Heart left ventricle (tissue), 16 donors: ENCODE results near the gene KATNBL1. TPM values are rescaled to one million over a fixed set of nuclear protein-coding genes. Genes with fewer than 3 reads are reported as not detected.
"Not testable (repeated sequence)": the region's sequence is repeated elsewhere in the genome, so short reads cannot be mapped to it uniquely, and the experiment has no call there.

Experiments used
- ATAC-seq, 4 donors: fragments of 200-7000 bp; cut with Tn5 transposase; one replicate each; pipeline ENCODE4 v1.9.1; 2020 to 2022; ENCODE audit warnings: moderate library complexity in 4 of 4, mild to moderate bottlenecking in 3 of 4, moderate number of reproducible peaks in 1 of 4
- DNase-seq, 5 donors: peaks; one replicate each; pipeline ENCODE4 v3.0.0-alpha.2; 2020
- H3K27ac ChIP-seq, 12 donors: fragments of 200-600 bp; sonication (generic) in 4 of 12; one replicate each; pipeline versions ENCODE4 v1.5.0 to v1.8.0; 2016 to 2022; ENCODE audit warnings: mild to moderate bottlenecking in 2 of 12
- H3K27me3 ChIP-seq, 9 donors: fragments of 200-600 bp; sonication (generic) in 2 of 9; one replicate each; pipeline versions ENCODE4 v1.5.1 to v1.8.0; 2016 to 2022; ENCODE audit warnings: mild to moderate bottlenecking in 3 of 9
- H3K36me3 ChIP-seq, 9 donors: fragments of 200-600 bp; sonication (generic) in 2 of 9; one replicate each; pipeline versions ENCODE4 v1.5.0 to v1.8.0; 2018 to 2022; ENCODE audit warnings: mild to moderate bottlenecking in 2 of 9
- H3K4me1 ChIP-seq, 12 donors: fragments of 200-600 bp; sonication (generic) in 4 of 12; one replicate each; pipeline versions ENCODE4 v1.5.0 to v1.8.0; 2016 to 2022; ENCODE audit warnings: mild to moderate bottlenecking in 3 of 12
- H3K4me3 ChIP-seq, 12 donors: fragments of 200-600 bp; sonication (generic) in 4 of 12; one replicate each; pipeline versions ENCODE4 v1.5.0 to v1.8.0; 2017 to 2022; ENCODE audit warnings: mild to moderate bottlenecking in 9 of 12, moderate library complexity in 4 of 12
- H3K9me3 ChIP-seq, 12 donors: fragments of 200-600 bp; sonication (generic) in 4 of 12; one replicate each; pipeline versions ENCODE4 v1.5.0 to v1.8.0; 2016 to 2022; ENCODE audit warnings: mild to moderate bottlenecking in 1 of 12
- CTCF ChIP-seq, 12 donors: fragments of 200-600 bp; sonication (generic) in 4 of 12; IDR thresholded peaks; one replicate each; pipeline versions ENCODE4 v1.5.0 to v1.8.0; 2018 to 2022; ENCODE audit warnings: antibody characterized with exemption in 12 of 12, mild to moderate bottlenecking in 5 of 12
- POLR2A ChIP-seq, 2 donors: fragments of 450-650 bp; IDR thresholded peaks; one replicate each; pipeline ENCODE4 v1.6.1; 2017; ENCODE audit warnings: antibody characterized with exemption in 2 of 2, mild to moderate bottlenecking in 2 of 2, moderate library complexity in 2 of 2
- WGBS, 4 donors: extraction: QIAGEN DNeasy Blood & Tissue Kit in 2 of 4; methylation state at CpG; one replicate each; pipeline versions ENCODE4 v1.1.5 to v1.1.7; 2013 to 2018; 5-methylcytosine and 5-hydroxymethylcytosine counted together
- intact Hi-C, 10 donors: fragments of 100-400 bp; cut with DNase I; formaldehyde crosslinking; loops; one replicate each; pipeline versions ENCODE4 v1.11.1 to v1.14.2; 2022
- polyA plus RNA-seq, 2 donors: library from polyadenylated mRNA; stranded (reverse); fragments of 200-250 nt; gene quantifications; one replicate each; pipeline ENCODE4 v1.2.3, GENCODE V29; 2013
- total RNA-seq, 9 donors: library from RNA; depleted of rRNA in 2 of 9; stranded (reverse); fragments of >200 nt in 2 of 9; fragmentation: NEBNext Ultra II Directional in 3 of 9; extraction: Animal tissue kit (Norgen Biotek cat#: 25700) in 3 of 9; gene quantifications; one replicate each; pipeline versions ENCODE4 v1.1.0 to v1.2.4, GENCODE V29; 2016 to 2023
- donor health status: ischemic (EF 13 %, LVEDD 7.1; RV severe dilation, severe dysfunction).
- donor health status: healthy with polysubstance abuse.
- donor health status: DM: no; HTN: yes; CAD: no.
- donor health status: DM: no; HTN: no; CAD: no.
- donor health status: ischemic (EF 25% LVEDD 6.9; RV normal size, moderate dysfunction).
- donor health status: ischemic (EF 25% LVEDD 5.7; RV mildly dilated, moderate dysfunction).
- donor health status: healthy.
- donor health status: DM: yes; HTN: yes; CAD: no.
- donor health status: ischemic (EF 35%, LVEDD 5.7; RV mildly dilated, moderate dysfunction).
- donor health status: nonischemic (EF 11% LVEDD 7.7; RV severe dilation, severe dysfunction).
- donor health status: DM: yes; HTN: yes; CAD: no.
- donor health status: PGD.
- donor health status: ischemic (EF 29% LVEDD 5.4; RV normal size, mild dysfunction).
- donor health status: nonischemic (EF 23%, LVEDD 6.1; RV moderate dilation, normal function).

The KATNBL1 gene
- total and polyA plus RNA-seq, 11 donors, result 10.1 to 21.7 (median 15.6) TPM

GRCh38 chr15:34206011-34206410 lies 3.9 kb downstream of the KATNBL1 start:
- WGBS, 4 donors, result 92 to 98% (median 94%) methylated on average over 4 of the region's 4 CpGs
- H3K36me3 ChIP-seq, result peaks cover 0 to 4% (median 0%) of the 10 kb centered on the region in 9 donors
- no peak overlapping the region for H3K27ac ChIP-seq
- DNase-seq, result no peak
- no peak for ATAC-seq
- H3K4me3 ChIP-seq, result no peak overlapping the region
- peaks cover 0 to 17% (median 10%) of the 10 kb centered on the region in 12 donors for H3K4me1 ChIP-seq
- H3K9me3 ChIP-seq, result no peaks in the 10 kb centered on the region
- TF ChIP-seq CTCF (IDR thresholded peaks at IDR 0.05) (no peak), POLR2A (IDR thresholded peaks at IDR 0.05) (no peak)
- intact Hi-C loops, result loop anchor here in 2 of 10 donors (5.0 to 10.0 kb wide), 2 partner anchors 104 to 471 kb away; partner anchors contain the start of genes EMC7 (in 1 of the 2) and PGBD4 (in 1 of the 2)
- H3K27me3 ChIP-seq, result no peaks in the 10 kb centered on the region

GRCh38 chr15:34203936-34204335 lies 6.0 kb downstream of the KATNBL1 start:
- DNase-seq (no peak), ATAC-seq (no peak)
- H3K4me1 ChIP-seq, result peaks cover 0 to 15% (median 9%) of the 10 kb centered on the region in 12 donors
- intact Hi-C loops, result loop anchor here in 1 of 10 donors (10.0 kb wide), 1 partner anchor 469 kb away; no protein-coding TSS in a partner anchor
- no peaks in the 10 kb centered on the region for H3K9me3 ChIP-seq
- H3K36me3 ChIP-seq, result peaks cover 0 to 5% (median 0%) of the 10 kb centered on the region in 9 donors
- no peak overlapping the region for H3K27ac ChIP-seq
- H3K4me3 ChIP-seq, result no peak overlapping the region
- WGBS, 4 donors, result 74 to 100% (median 94%) methylated on average over 1 of the region's 1 CpG
- H3K27me3 ChIP-seq, result no peaks in the 10 kb centered on the region
- TF ChIP-seq POLR2A (IDR thresholded peaks at IDR 0.05) (no peak), CTCF (IDR thresholded peaks at IDR 0.05) (no peak)

GRCh38 chr15:34203305-34203704 lies 6.6 kb downstream of the KATNBL1 start:
- no peak overlapping the region for H3K4me3 ChIP-seq
- H3K4me1 ChIP-seq, result peaks cover 0 to 8% (median 3%) of the 10 kb centered on the region in 12 donors
- 91 to 99% (median 92%) methylated on average over 1 of the region's 1 CpG for WGBS, 4 donors
- TF ChIP-seq POLR2A (IDR thresholded peaks at IDR 0.05), result no peak
- no peak for TF ChIP-seq CTCF (IDR thresholded peaks at IDR 0.05)
- no peaks in the 10 kb centered on the region for H3K27me3 ChIP-seq
- intact Hi-C loops, result loop anchor here in 1 of 10 donors (10.0 kb wide), 1 partner anchor 469 kb away; no protein-coding TSS in a partner anchor
- DNase-seq (no peak), ATAC-seq (no peak)
- H3K27ac ChIP-seq, result no peak overlapping the region
- no peaks in the 10 kb centered on the region for H3K9me3 ChIP-seq
- H3K36me3 ChIP-seq, result peaks cover 0 to 9% (median 0%) of the 10 kb centered on the region in 9 donors

- H3K36me3 ChIP-seq, intact Hi-C loops, H3K27ac ChIP-seq, H3K27me3 ChIP-seq, ATAC-seq, H3K4me3 ChIP-seq, DNase-seq, H3K9me3 ChIP-seq: not testable (repeated sequence)
- peaks cover 0 to 10% (median 0%) of the 10 kb centered on the region in 12 donors for H3K4me1 ChIP-seq
- WGBS, 4 donors, result 78 to 96% (median 85%) methylated on average over 7 of the region's 7 CpGs
Observed at GRCh38 chr15:34193272-34193671, 16.6 kb downstream of the KATNBL1 start.

GRCh38 chr15:34188711-34189110 lies 21.2 kb downstream of the KATNBL1 start:
- Histone ChIP-seq H3K36me3 (no peaks in the 10 kb centered on the region), H3K4me3 (no peak overlapping the region), H3K27ac (no peak overlapping the region), H3K9me3 (no peaks in the 10 kb centered on the region), H3K27me3 (no peaks in the 10 kb centered on the region), H3K4me1 (peaks cover 0 to 23% (median 0%) of the 10 kb centered on the region in 12 donors)
- DNase-seq, result no peak
- intact Hi-C loops, result no loop called here
- TF ChIP-seq POLR2A (IDR thresholded peaks at IDR 0.05), result no peak
- no peak for TF ChIP-seq CTCF (IDR thresholded peaks at IDR 0.05)
- ATAC-seq, result no peak
- 80 to 87% (median 82%) methylated on average over 5 of the region's 5 CpGs for WGBS, 4 donors
